Sigmoid colon (tissue), 7 donors: Measurements from ENCODE around the gene PCDHA7. TPM values are rescaled to one million over a fixed set of nuclear protein-coding genes. Genes with fewer than 3 reads are reported as not detected.

ENCODE experiments used
- DNase-seq: peaks from one replicate; pipeline ENCODE4 v3.0.0-alpha.2; 2019
- H3K27ac ChIP-seq, 4 donors: fragments of 200-600 bp; sonication (generic); one replicate each; pipeline ENCODE4 v1.5.1; 2016 to 2019; ENCODE audit warnings: mild to moderate bottlenecking in 1 of 4
- H3K27me3 ChIP-seq, 3 donors: fragments of 200-600 bp; sonication (generic); one replicate each; pipeline ENCODE4 v1.5.1; 2019; ENCODE audit warnings: mild to moderate bottlenecking in 1 of 3
- H3K36me3 ChIP-seq, 4 donors: fragments of 200-600 bp; sonication (generic); one replicate each; pipeline ENCODE4 v1.5.1; 2016 to 2019
- H3K4me1 ChIP-seq, 4 donors: fragments of 200-600 bp; sonication (generic); one replicate each; pipeline ENCODE4 v1.5.1; 2017 to 2019
- H3K4me3 ChIP-seq, 4 donors: fragments of 200-600 bp; sonication (generic); one replicate each; pipeline ENCODE4 v1.5.1; 2017 to 2019; ENCODE audit warnings: mild to moderate bottlenecking in 2 of 4, moderate library complexity in 1 of 4
- H3K9me3 ChIP-seq, 4 donors: fragments of 200-600 bp in 3 of 4; sonication (generic) in 3 of 4; one replicate each; pipeline versions ENCODE4 v1.5.1 to v1.6.1; 2013 to 2019
- CTCF ChIP-seq, 4 experiments: fragments of 450-650 bp in 3 of 4; fragments of 200-600 bp in 1 of 4; IDR thresholded peaks; one replicate each; pipeline ENCODE4 v1.5.1; 2016 to 2019; ENCODE audit warnings: antibody characterized with exemption in 4 of 4, mild to moderate bottlenecking in 3 of 4, moderate library complexity in 2 of 4
- EP300 ChIP-seq, 4 donors: sonication (generic); formaldehyde crosslinking; IDR thresholded peaks; one replicate each; pipeline ENCODE4 v1.6.1; 2017; ENCODE audit warnings: antibody characterized with exemption in 4 of 4
- POLR2A ChIP-seq, 2 donors: fragments of 450-650 bp; IDR thresholded peaks; one replicate each; pipeline ENCODE4 v1.6.1; 2016; ENCODE audit warnings: antibody characterized with exemption in 2 of 2, mild to moderate bottlenecking in 2 of 2, moderate library complexity in 2 of 2
- POLR2AphosphoS5 ChIP-seq, 4 donors: sonication (generic); formaldehyde crosslinking; IDR thresholded peaks; one replicate each; pipeline ENCODE4 v1.6.1; 2017; ENCODE audit warnings: antibody characterized with exemption in 4 of 4
- WGBS, 2 donors: extraction: QIAGEN DNeasy Blood & Tissue Kit; methylation state at CpG; one replicate each; pipeline ENCODE4 v1.1.7; 2013; 5-methylcytosine and 5-hydroxymethylcytosine counted together
- intact Hi-C: fragments of 100-400 bp; cut with DNase I; formaldehyde crosslinking; loops from one replicate; pipeline ENCODE4 v1.15.1; 2023
- polyA plus RNA-seq, 3 donors: library from polyadenylated mRNA; stranded (reverse); fragments of 200-250 nt; gene quantifications; one replicate each; pipeline ENCODE4 v1.2.3, GENCODE V29; 2013
- total RNA-seq, 4 donors: library from RNA; depleted of rRNA; stranded (reverse); fragments of >200 nt; gene quantifications; one replicate each; pipeline ENCODE4 v1.1.0, GENCODE V29; 2016
- donor health status: healthy with polysubstance abuse.
- donor health status: Bipolar disorder and iron deficiency.
- donor health status: healthy.

Gene PCDHA7
- total and polyA plus RNA-seq, 7 donors: 0.14 to 0.82 (median 0.36) TPM; not detected in 2

DNA sequence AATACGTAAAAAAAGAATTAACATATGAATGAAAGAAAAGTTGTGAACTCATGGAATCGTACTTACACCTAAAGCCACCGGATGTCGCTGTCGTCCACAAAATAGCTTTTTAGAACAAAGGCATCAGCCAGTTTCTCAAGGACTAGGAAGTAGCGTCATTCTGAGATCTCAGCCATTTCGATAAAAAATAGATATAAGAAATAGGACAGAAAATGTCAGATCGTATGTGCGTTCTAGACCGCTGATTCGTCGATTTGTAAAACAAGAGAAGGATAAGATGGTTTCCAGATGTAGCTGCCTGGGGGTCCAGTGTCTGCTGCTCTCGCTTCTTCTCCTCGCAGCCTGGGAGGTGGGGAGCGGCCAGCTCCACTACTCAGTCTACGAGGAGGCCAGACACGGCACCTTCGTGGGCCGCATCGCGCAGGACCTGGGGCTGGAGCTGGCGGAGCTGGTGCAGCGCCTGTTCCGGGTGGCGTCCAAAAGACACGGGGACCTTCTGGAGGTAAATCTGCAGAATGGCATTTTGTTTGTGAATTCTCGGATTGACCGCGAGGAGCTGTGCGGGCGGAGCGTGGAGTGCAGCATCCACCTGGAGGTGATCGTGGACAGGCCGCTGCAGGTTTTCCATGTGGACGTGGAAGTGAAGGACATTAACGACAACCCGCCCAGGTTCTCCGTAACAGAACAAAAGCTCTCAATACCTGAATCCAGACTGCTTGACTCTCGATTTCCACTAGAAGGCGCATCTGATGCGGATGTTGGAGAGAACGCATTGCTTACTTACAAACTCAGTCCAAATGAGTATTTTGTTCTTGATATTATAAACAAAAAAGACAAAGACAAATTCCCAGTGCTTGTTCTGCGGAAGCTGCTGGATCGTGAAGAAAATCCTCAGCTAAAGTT lies 22.0 kb downstream of the PCDHA7 start, which contains the start of gene PCDHA10:
TSS of gene PCDHA10 (plus strand) at position 126 of the 903 bp plus-strand sequence. CDS start at position 278, 152 bp downstream.
- 33 to 60% methylated on average over 44 of the region's 44 CpGs for WGBS, 2 donors
- peaks cover 3 to 21% (median 15%) of the 10 kb centered on the region in 4 donors for H3K9me3 ChIP-seq
- TF ChIP-seq POLR2AphosphoS5 (IDR thresholded peaks at IDR 0.05) (no peak), EP300 (IDR thresholded peaks at IDR 0.05) (no peak), POLR2A (IDR thresholded peaks at IDR 0.05) (no peak), CTCF (IDR thresholded peaks at IDR 0.05) (no peak)
- no peaks in the 10 kb centered on the region for H3K36me3 ChIP-seq
- H3K27ac ChIP-seq: no peak within 1 kb of the TSS
- peaks cover 0 to 65% (median 0%) of the 10 kb centered on the region in 3 donors for H3K27me3 ChIP-seq
- peak within 1 kb of the TSS in 3 of 4 donors; percentile 8 to 27 (median 21) for H3K4me3 ChIP-seq
- H3K4me1 ChIP-seq: no peaks in the 10 kb centered on the region
- DNase-seq: no peak
- intact Hi-C loops: loop anchor here (5.0 kb wide), 1 partner anchor 186 kb away; no protein-coding TSS in a partner anchor

GRCh38 chr5:140857177-140857986 lies 23.3 kb downstream of the PCDHA7 start:
- Histone ChIP-seq H3K36me3 (no peaks in the 10 kb centered on the region), H3K4me3 (no peak overlapping the region), H3K27me3 (peaks cover 0 to 71% (median 0%) of the 10 kb centered on the region in 3 donors), H3K27ac (no peak overlapping the region), H3K4me1 (no peaks in the 10 kb centered on the region), H3K9me3 (peaks cover 8 to 26% (median 17%) of the 10 kb centered on the region in 4 donors)
- 65 to 84% methylated on average over 94 of the region's 94 CpGs for WGBS, 2 donors
- TF ChIP-seq CTCF (IDR thresholded peaks at IDR 0.05) (no peak), POLR2A (IDR thresholded peaks at IDR 0.05) (no peak), EP300 (IDR thresholded peaks at IDR 0.05) (no peak), POLR2AphosphoS5 (IDR thresholded peaks at IDR 0.05) (no peak)
- intact Hi-C loops: loop anchor here (5.0 kb wide), 1 partner anchor 185 kb away; no protein-coding TSS in a partner anchor
- DNase-seq: no peak

- 68 to 84% methylated on average over 22 of the region's 22 CpGs for WGBS, 2 donors
- H3K27ac ChIP-seq: no peak overlapping the region
- DNase-seq: no peak
- no peaks in the 10 kb centered on the region for H3K4me1 ChIP-seq
- H3K9me3 ChIP-seq: peaks cover 14 to 28% (median 21%) of the 10 kb centered on the region in 4 donors
- no peaks in the 10 kb centered on the region for H3K36me3 ChIP-seq
- intact Hi-C loops: loop anchor here (5.0 kb wide), 1 partner anchor 184 kb away; no protein-coding TSS in a partner anchor
- TF ChIP-seq POLR2A (IDR thresholded peaks at IDR 0.05) (no peak), CTCF (IDR thresholded peaks at IDR 0.05) (no peak), POLR2AphosphoS5 (IDR thresholded peaks at IDR 0.05) (no peak)
- peaks cover 0 to 71% (median 1%) of the 10 kb centered on the region in 3 donors for H3K27me3 ChIP-seq
- H3K4me3 ChIP-seq: no peak overlapping the region
Observed at GRCh38 chr5:140857987-140858240, 23.8 kb downstream of the PCDHA7 start.

DNA sequence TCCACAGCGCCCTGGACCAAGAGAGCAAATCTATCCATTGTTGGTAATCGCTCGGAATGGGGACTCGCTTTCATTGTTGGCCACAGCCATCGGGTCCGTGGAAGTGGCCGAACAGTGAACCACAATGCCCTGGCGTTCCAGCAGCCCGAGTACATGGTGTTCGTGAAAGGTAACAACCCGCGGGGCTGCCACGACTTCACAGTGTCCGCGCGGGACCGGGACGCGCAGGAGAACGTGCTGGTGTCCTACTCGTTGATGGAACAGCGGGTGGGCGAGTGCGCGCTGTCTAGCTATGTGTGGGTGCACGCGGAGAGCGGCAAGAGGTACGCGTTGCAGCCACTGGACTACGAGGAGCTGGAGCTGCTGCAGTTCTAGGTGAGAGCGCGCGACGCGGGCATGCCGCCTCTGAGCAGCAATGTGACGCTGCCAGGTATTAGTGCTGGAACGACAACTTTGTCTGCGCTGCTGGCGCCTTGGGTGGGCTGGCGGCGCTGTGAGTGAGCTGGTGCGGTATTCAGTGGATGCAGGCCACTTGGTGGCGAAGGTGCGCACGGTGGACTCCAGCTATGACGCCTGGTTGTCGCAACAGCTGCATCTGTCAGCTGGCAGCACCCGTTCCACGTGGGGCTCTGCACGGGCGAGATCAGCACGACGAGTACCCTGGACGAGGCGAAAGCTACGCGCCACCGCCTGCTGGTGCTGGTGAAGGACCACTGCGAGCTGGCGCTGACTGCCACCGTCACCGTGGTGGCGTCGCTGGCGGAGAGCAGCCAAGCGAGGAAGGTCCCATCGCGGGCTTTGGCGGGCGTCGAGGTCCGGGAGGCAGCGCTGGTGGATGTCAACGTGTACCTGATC lies 28.6 kb downstream of the PCDHA7 start:
- Histone ChIP-seq H3K4me3 (no peak overlapping the region), H3K9me3 (peaks cover 11 to 17% (median 15%) of the 10 kb centered on the region in 4 donors), H3K36me3 (no peaks in the 10 kb centered on the region), H3K27me3 (peaks cover 0 to 45% (median 5%) of the 10 kb centered on the region in 3 donors), H3K4me1 (no peaks in the 10 kb centered on the region), H3K27ac (no peak overlapping the region)
- intact Hi-C loops: no loop called here
- DNase-seq: no peak
- TF ChIP-seq CTCF (IDR thresholded peaks at IDR 0.05) (no peak), EP300 (IDR thresholded peaks at IDR 0.05) (no peak), POLR2A (IDR thresholded peaks at IDR 0.05) (no peak), POLR2AphosphoS5 (IDR thresholded peaks at IDR 0.05) (no peak)
- WGBS, 2 donors: 54 to 79% methylated on average over 76 of the region's 76 CpGs
